Astrocyte (in vitro differentiated cells and primary cell): ENCODE results near the gene DLL4.

Experiments used
- CTCF ChIP-seq: IDR thresholded peaks from 2 replicates; pipeline ENCODE4 v1.5.1; 2011; ENCODE audit warnings: low read depth, mild to moderate bottlenecking, inconsistent platforms, low read length, moderate library complexity; ENCODE audit not compliant: insufficient read depth
- EZH2 ChIP-seq: IDR thresholded peaks from 2 replicates; pipeline ENCODE4 v1.6.1; 2012; ENCODE audit warnings: mild to moderate bottlenecking, low read length, inconsistent platforms; ENCODE audit not compliant: insufficient read depth

- no peak for TF ChIP-seq CTCF
- no peak for TF ChIP-seq EZH2
Observed at GRCh38 chr15:40904552-40905201, 24.5 kb upstream of the DLL4 start.
